HG03469 (cell line): ENCODE data around the gene MLLT3.
A peak's percentile ranks its signal among the peaks of the same experiment; 100 is the strongest.
"Not testable (repeated sequence)": the region's sequence is repeated elsewhere in the genome, so short reads cannot be mapped to it uniquely, and the experiment has no call there.

Experiments used
- ATAC-seq: cut with Tn5 transposase; IDR thresholded peaks from one replicate; pipeline ENCODE4 v1.9.1; 2021; ENCODE audit warnings: mild to moderate bottlenecking, moderate library complexity, moderate number of reproducible peaks; ENCODE audit not compliant: unreplicated experiment

Gene MLLT3

GRCh38 chr9:20599195-20599594 lies 23.1 kb downstream of the MLLT3 start:
- ATAC-seq, result no peak

GRCh38 chr9:20598367-20598766 lies 23.9 kb downstream of the MLLT3 start:
- no peak for ATAC-seq

GRCh38 chr9:20597862-20598261 lies 24.4 kb downstream of the MLLT3 start:
- ATAC-seq, result no peak

GRCh38 chr9:20594608-20595007 lies 27.7 kb downstream of the MLLT3 start:
- no peak for ATAC-seq

GRCh38 chr9:20593537-20593936 lies 28.8 kb downstream of the MLLT3 start:
- ATAC-seq, result no peak

GRCh38 chr9:20593105-20593504 lies 29.2 kb downstream of the MLLT3 start:
- ATAC-seq, result no peak

- ATAC-seq, result no peak
Observed at GRCh38 chr9:20592673-20593072, 29.6 kb downstream of the MLLT3 start.

- no peak for ATAC-seq
Observed at GRCh38 chr9:20591223-20591622, 31.1 kb downstream of the MLLT3 start.

GRCh38 chr9:20584968-20585643 lies 37.2 kb downstream of the MLLT3 start:
- ATAC-seq, result no peak

- not testable (repeated sequence) for ATAC-seq
Observed at GRCh38 chr9:20583088-20583487, 39.2 kb downstream of the MLLT3 start.

- ATAC-seq, result peak; percentile 44
Observed at GRCh38 chr9:20582150-20582549, 40.1 kb downstream of the MLLT3 start.

GRCh38 chr9:20580673-20581072 lies 41.6 kb downstream of the MLLT3 start:
- no peak for ATAC-seq

- ATAC-seq, result no peak
Observed at GRCh38 chr9:20579524-20580314, 42.6 kb downstream of the MLLT3 start.

- no peak for ATAC-seq
Observed at GRCh38 chr9:20573023-20573422, 49.3 kb downstream of the MLLT3 start.

GRCh38 chr9:20570756-20571155 lies 51.5 kb downstream of the MLLT3 start:
- peak; percentile 81 for ATAC-seq

- ATAC-seq, result no peak
Observed at GRCh38 chr9:20570087-20570486, 52.2 kb downstream of the MLLT3 start.

GRCh38 chr9:20569525-20569924 lies 52.8 kb downstream of the MLLT3 start:
- ATAC-seq, result no peak

- no peak for ATAC-seq
Observed at GRCh38 chr9:20568400-20568799, 53.9 kb downstream of the MLLT3 start.

- no peak for ATAC-seq
Observed at GRCh38 chr9:20566401-20566800, 55.9 kb downstream of the MLLT3 start.

GRCh38 chr9:20564650-20565049 lies 57.6 kb downstream of the MLLT3 start:
- no peak for ATAC-seq

- ATAC-seq, result no peak
Observed at GRCh38 chr9:20563917-20564316, 58.4 kb downstream of the MLLT3 start.

- peak; percentile 56 for ATAC-seq
Observed at GRCh38 chr9:20562051-20562450, 60.2 kb downstream of the MLLT3 start.
